Endothelial cell (in vitro differentiated cells): ENCODE measurements around the gene UVRAG. TPM values are rescaled to one million over a fixed set of nuclear protein-coding genes. Genes with fewer than 3 reads are reported as not detected.

Experiments
- DNase-seq: peaks from one replicate; pipeline ENCODE4 v3.0.0; 2021; ENCODE audit warnings: low spot score
- H3K27ac Mint-ChIP-seq: one replicate; pipeline ENCODE4 v1.8.0; 2021; ENCODE audit warnings: mixed read lengths, inconsistent platforms; ENCODE audit not compliant: unreplicated experiment
- H3K27me3 Mint-ChIP-seq: one replicate; pipeline ENCODE4 v1.8.0; 2021; ENCODE audit warnings: mild to moderate bottlenecking, moderate library complexity, mixed read lengths, inconsistent platforms; ENCODE audit not compliant: unreplicated experiment
- H3K36me3 Mint-ChIP-seq: one replicate; pipeline ENCODE4 v1.8.0; 2021; ENCODE audit warnings: mild to moderate bottlenecking, low read depth, mixed read lengths, inconsistent platforms; ENCODE audit not compliant: unreplicated experiment
- H3K4me1 Mint-ChIP-seq: one replicate; pipeline ENCODE4 v1.8.0; 2021; ENCODE audit warnings: mild to moderate bottlenecking, mixed read lengths, inconsistent platforms; ENCODE audit not compliant: unreplicated experiment
- H3K4me3 Mint-ChIP-seq: one replicate; pipeline ENCODE4 v1.8.0; 2021; ENCODE audit warnings: mild to moderate bottlenecking, mixed read lengths, inconsistent platforms; ENCODE audit not compliant: unreplicated experiment
- H3K9me3 Mint-ChIP-seq: one replicate; pipeline ENCODE4 v1.8.0; 2021; ENCODE audit warnings: mixed read lengths, inconsistent platforms; ENCODE audit not compliant: unreplicated experiment
- CTCF ChIP-seq: fragments of 200-600 bp; sonication (generic); IDR thresholded peaks from one replicate; pipeline ENCODE4 v1.5.0; 2021; ENCODE audit warnings: antibody characterized with exemption; ENCODE audit not compliant: unreplicated experiment
- total RNA-seq: library from RNA; stranded (reverse); fragmentation: NEBNext Ultra II Directional; extraction: Animal tissue kit (Norgen Biotek cat#: 25700); gene quantifications from one replicate; pipeline ENCODE4 v1.2.1, GENCODE V29; 2021; ENCODE audit not compliant: unreplicated experiment

UVRAG gene
- total RNA-seq, 1 donor from 2014 or later = 25.0 TPM

DNA sequence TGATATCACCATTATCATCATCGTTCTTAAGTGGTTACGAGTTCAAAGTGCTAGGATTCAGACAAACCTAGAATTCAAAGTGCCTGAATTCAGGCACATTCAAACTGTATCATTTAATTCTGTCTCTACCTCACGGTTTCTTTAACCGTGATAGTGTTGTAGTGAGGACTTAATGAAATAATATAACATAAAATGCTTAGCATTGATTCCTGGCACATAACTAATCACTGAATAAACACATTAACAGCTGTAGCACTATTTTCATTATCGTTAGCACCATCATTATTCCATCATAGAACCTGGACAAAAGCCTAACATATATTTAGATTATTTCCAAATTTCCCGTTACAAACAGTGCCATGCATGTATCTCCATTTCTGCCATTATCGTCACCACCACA is 289.3 kb downstream of the UVRAG start:
- Mint-ChIP-seq H3K4me1 (peaks cover 6% of the 10 kb centered on the region), H3K36me3 (no peaks in the 10 kb centered on the region), H3K27me3 (peaks cover 5% of the 10 kb centered on the region), H3K9me3 (no peaks in the 10 kb centered on the region), H3K27ac (no peak overlapping the region), H3K4me3 (no peak overlapping the region)
- no peak for DNase-seq
- no peak for TF ChIP-seq CTCF

DNA sequence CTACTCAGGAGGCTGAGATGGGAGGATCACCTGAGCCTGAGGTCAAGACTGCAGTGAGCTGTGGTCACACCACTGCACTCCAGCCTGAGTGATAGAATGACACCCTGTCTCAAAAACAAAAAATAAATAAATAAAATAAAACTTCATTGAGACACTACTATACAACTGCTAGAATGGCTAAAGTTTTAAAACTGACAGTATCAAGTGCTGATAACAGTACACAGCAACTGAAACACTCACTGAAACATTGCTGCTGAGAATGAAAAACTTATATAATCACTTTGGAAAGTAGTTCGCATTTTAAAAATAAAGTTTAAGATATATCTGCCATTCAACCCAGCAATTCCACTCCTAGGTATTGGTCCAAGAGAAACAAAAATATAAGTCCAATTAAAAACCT is 290.6 kb downstream of the UVRAG start:
- no peak overlapping the region for H3K4me3 Mint-ChIP-seq
- H3K9me3 Mint-ChIP-seq = no peaks in the 10 kb centered on the region
- no peak for DNase-seq
- no peak for TF ChIP-seq CTCF
- no peak overlapping the region for H3K27ac Mint-ChIP-seq
- H3K27me3 Mint-ChIP-seq = peaks cover 4% of the 10 kb centered on the region
- H3K36me3 Mint-ChIP-seq = no peaks in the 10 kb centered on the region
- H3K4me1 Mint-ChIP-seq = peaks cover 6% of the 10 kb centered on the region

- Mint-ChIP-seq H3K27me3 (peaks cover 2% of the 10 kb centered on the region), H3K4me3 (no peak overlapping the region), H3K27ac (no peak overlapping the region), H3K36me3 (no peaks in the 10 kb centered on the region), H3K9me3 (no peaks in the 10 kb centered on the region), H3K4me1 (no peaks in the 10 kb centered on the region)
- DNase-seq = no peak
- no peak for TF ChIP-seq CTCF
Observed at GRCh38 chr11:76107971-76108370, 293.0 kb downstream of the UVRAG start.

GRCh38 chr11:76114238-76114637 is 299.2 kb downstream of the UVRAG start:
- Mint-ChIP-seq H3K4me3 (no peak overlapping the region), H3K4me1 (peaks cover 3% of the 10 kb centered on the region), H3K9me3 (no peaks in the 10 kb centered on the region), H3K27ac (no peak overlapping the region), H3K36me3 (peaks cover 8% of the 10 kb centered on the region), H3K27me3 (no peaks in the 10 kb centered on the region)
- DNase-seq = no peak
- no peak for TF ChIP-seq CTCF

DNA sequence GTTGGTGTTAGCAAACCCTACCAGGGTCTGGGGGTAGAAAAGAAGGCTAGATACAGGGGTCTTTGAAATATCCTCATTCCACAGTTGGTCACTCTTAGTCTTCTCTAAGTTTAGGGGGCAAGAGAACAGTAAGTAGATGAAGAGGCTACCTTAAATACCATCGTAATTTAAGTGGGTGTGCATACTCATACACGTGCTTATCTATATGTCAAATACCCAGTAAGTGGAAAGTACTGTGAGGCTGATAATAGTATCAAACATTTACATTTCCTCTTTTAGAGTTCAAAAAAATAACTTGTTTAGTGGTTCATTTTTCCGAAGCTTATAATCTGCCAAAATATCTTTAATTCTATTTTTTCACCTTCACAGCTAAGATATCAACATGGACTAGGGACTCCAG is 300.5 kb downstream of the UVRAG start:
- H3K4me3 Mint-ChIP-seq = no peak overlapping the region
- no peak overlapping the region for H3K27ac Mint-ChIP-seq
- peaks cover 8% of the 10 kb centered on the region for H3K36me3 Mint-ChIP-seq
- DNase-seq = no peak
- H3K4me1 Mint-ChIP-seq = peaks cover 3% of the 10 kb centered on the region
- no peaks in the 10 kb centered on the region for H3K27me3 Mint-ChIP-seq
- no peak for TF ChIP-seq CTCF
- H3K9me3 Mint-ChIP-seq = no peaks in the 10 kb centered on the region
